ENCODE data around the gene HADHB. TPM values are rescaled to one million over a fixed set of nuclear protein-coding genes. Genes with fewer than 3 reads are reported as not detected.
A peak's percentile ranks its signal among the peaks of the same experiment; 100 is the strongest.

Gene HADHB
- total and polyA plus RNA-seq, 2 of the 13 experiments (the other 11 are each of a cell fraction or from before 2014, with no cell fraction given) = 112 to 238 TPM

GRCh38 chr2:26330114-26330549, 85.4 kb downstream of the HADHB start (continued):
- TF ChIP-seq JUNB (CRISPR knock-in tag; IDR thresholded peaks at IDR 0.05; ENCODE audit: borderline replicate concordance) = no peak
- TF ChIP-seq FOXA1 (IDR thresholded peaks at IDR 0.05) = no peak
- no peak for TF ChIP-seq FOXA1 (CRISPR knock-in tag; IDR thresholded peaks at IDR 0.05)
- peak; percentile 35; the same call in 1 of the 2 replicates for TF ChIP-seq SAP130 (CRISPR knock-in tag; IDR thresholded peaks at IDR 0.05; ENCODE audit: low read depth)
- no peak for TF ChIP-seq MIER2 (CRISPR knock-in tag; IDR thresholded peaks at IDR 0.05)
- TF ChIP-seq MATR3 (CRISPR knock-in tag; IDR thresholded peaks at IDR 0.05) = no peak
- no peak for TF ChIP-seq KDM5A (IDR thresholded peaks at IDR 0.05; ENCODE audit: borderline replicate concordance, low read length)
- no peak for TF ChIP-seq ZNF431 (CRISPR knock-in tag; IDR thresholded peaks at IDR 0.05; ENCODE audit: borderline replicate concordance, low read depth)
- no peak for TF ChIP-seq ZNF770 (CRISPR knock-in tag; IDR thresholded peaks at IDR 0.05)
- TF ChIP-seq ARNTL (CRISPR knock-in tag; IDR thresholded peaks at IDR 0.05) = no peak
- no peak for TF ChIP-seq MAFG (CRISPR knock-in tag; IDR thresholded peaks at IDR 0.05)
- TF ChIP-seq, protein P1, sequence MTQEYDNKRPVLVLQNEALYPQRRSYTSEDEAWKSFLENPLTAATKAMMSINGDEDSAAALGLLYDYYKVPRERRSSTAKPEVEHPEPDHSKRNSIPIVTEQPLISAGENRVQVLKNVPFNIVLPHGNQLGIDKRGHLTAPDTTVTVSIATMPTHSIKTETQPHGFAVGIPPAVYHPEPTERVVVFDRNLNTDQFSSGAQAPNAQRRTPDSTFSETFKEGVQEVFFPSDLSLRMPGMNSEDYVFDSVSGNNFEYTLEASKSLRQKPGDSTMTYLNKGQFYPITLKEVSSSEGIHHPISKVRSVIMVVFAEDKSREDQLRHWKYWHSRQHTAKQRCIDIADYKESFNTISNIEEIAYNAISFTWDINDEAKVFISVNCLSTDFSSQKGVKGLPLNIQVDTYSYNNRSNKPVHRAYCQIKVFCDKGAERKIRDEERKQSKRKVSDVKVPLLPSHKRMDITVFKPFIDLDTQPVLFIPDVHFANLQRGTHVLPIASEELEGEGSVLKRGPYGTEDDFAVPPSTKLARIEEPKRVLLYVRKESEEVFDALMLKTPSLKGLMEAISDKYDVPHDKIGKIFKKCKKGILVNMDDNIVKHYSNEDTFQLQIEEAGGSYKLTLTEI (CRISPR knock-in tag; conservative IDR thresholded peaks at IDR 0.05) = no peak
- no peak for TF ChIP-seq RELA (CRISPR knock-in tag; IDR thresholded peaks at IDR 0.05)
- TF ChIP-seq, protein P2, sequence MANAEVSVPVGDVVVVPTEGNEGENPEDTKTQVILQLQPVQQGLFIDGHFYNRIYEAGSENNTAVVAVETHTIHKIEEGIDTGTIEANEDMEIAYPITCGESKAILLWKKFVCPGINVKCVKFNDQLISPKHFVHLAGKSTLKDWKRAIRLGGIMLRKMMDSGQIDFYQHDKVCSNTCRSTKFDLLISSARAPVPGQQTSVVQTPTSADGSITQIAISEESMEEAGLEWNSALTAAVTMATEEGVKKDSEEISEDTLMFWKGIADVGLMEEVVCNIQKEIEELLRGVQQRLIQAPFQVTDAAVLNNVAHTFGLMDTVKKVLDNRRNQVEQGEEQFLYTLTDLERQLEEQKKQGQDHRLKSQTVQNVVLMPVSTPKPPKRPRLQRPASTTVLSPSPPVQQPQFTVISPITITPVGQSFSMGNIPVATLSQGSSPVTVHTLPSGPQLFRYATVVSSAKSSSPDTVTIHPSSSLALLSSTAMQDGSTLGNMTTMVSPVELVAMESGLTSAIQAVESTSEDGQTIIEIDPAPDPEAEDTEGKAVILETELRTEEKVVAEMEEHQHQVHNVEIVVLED (CRISPR knock-in tag; IDR thresholded peaks at IDR 0.05; ENCODE audit: borderline replicate concordance) = no peak
- TF ChIP-seq NBN (conservative IDR thresholded peaks at IDR 0.05) = no peak
- TF ChIP-seq, protein P3, sequence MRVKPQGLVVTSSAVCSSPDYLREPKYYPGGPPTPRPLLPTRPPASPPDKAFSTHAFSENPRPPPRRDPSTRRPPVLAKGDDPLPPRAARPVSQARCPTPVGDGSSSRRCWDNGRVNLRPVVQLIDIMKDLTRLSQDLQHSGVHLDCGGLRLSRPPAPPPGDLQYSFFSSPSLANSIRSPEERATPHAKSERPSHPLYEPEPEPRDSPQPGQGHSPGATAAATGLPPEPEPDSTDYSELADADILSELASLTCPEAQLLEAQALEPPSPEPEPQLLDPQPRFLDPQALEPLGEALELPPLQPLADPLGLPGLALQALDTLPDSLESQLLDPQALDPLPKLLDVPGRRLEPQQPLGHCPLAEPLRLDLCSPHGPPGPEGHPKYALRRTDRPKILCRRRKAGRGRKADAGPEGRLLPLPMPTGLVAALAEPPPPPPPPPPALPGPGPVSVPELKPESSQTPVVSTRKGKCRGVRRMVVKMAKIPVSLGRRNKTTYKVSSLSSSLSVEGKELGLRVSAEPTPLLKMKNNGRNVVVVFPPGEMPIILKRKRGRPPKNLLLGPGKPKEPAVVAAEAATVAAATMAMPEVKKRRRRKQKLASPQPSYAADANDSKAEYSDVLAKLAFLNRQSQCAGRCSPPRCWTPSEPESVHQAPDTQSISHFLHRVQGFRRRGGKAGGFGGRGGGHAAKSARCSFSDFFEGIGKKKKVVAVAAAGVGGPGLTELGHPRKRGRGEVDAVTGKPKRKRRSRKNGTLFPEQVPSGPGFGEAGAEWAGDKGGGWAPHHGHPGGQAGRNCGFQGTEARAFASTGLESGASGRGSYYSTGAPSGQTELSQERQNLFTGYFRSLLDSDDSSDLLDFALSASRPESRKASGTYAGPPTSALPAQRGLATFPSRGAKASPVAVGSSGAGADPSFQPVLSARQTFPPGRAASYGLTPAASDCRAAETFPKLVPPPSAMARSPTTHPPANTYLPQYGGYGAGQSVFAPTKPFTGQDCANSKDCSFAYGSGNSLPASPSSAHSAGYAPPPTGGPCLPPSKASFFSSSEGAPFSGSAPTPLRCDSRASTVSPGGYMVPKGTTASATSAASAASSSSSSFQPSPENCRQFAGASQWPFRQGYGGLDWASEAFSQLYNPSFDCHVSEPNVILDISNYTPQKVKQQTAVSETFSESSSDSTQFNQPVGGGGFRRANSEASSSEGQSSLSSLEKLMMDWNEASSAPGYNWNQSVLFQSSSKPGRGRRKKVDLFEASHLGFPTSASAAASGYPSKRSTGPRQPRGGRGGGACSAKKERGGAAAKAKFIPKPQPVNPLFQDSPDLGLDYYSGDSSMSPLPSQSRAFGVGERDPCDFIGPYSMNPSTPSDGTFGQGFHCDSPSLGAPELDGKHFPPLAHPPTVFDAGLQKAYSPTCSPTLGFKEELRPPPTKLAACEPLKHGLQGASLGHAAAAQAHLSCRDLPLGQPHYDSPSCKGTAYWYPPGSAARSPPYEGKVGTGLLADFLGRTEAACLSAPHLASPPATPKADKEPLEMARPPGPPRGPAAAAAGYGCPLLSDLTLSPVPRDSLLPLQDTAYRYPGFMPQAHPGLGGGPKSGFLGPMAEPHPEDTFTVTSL (CRISPR knock-in tag; IDR thresholded peaks at IDR 0.05; ENCODE audit: borderline replicate concordance) = no peak
- no peak for TF ChIP-seq ZNF746 (CRISPR knock-in tag; IDR thresholded peaks at IDR 0.05)
- TF ChIP-seq MBD4 (IDR thresholded peaks at IDR 0.05; ENCODE audit: borderline replicate concordance, low read length) = no peak
- TF ChIP-seq ISX (CRISPR knock-in tag; conservative IDR thresholded peaks at IDR 0.05) = no peak
- TF ChIP-seq ZFP36L2 (CRISPR knock-in tag; IDR thresholded peaks at IDR 0.05) = 0 out of 2 replicates have a peak, but pooled peaks have one; percentile 60
- TF ChIP-seq HCFC1 (IDR thresholded peaks at IDR 0.05; ENCODE audit: low read depth, low read length) = no peak
- TF ChIP-seq CHD2 (IDR thresholded peaks at IDR 0.05; ENCODE audit: low read depth, low read length) = no peak
